ENCODE measurements around the gene FRYL.
A peak's percentile ranks its signal among the peaks of the same experiment; 100 is the strongest.

- TF ChIP-seq POLR2AphosphoS5 (IDR thresholded peaks at IDR 0.05) (peak; percentile 64 to 94), CTCF (IDR thresholded peaks at IDR 0.05) (no peak)
These were observed at the start of gene FRYL for GRCh38 chr4:48779998-48780864.
